GM18520 (cell line): ENCODE data around the gene NTN1.

Experiments used
- ATAC-seq: cut with Tn5 transposase; IDR thresholded peaks from one replicate; pipeline ENCODE4 v1.9.1; 2021; ENCODE audit not compliant: unreplicated experiment

NTN1 gene

GRCh38 chr17:9212376-9213302, 191.3 kb downstream of the NTN1 start:
- no peak for ATAC-seq

GRCh38 chr17:9213303-9213640, 192.0 kb downstream of the NTN1 start:
- ATAC-seq = no peak

GRCh38 chr17:9215465-9215864, 194.2 kb downstream of the NTN1 start:
- ATAC-seq = no peak

GRCh38 chr17:9217151-9218056, 196.1 kb downstream of the NTN1 start:
- no peak for ATAC-seq

GRCh38 chr17:9218064-9218635, 196.8 kb downstream of the NTN1 start:
- ATAC-seq = no peak

- no peak for ATAC-seq
These were observed 197.6 kb downstream of the NTN1 start for GRCh38 chr17:9218911-9219310.

GRCh38 chr17:9219631-9220397, 198.5 kb downstream of the NTN1 start:
- ATAC-seq = no peak

- ATAC-seq = no peak
These were observed 199.3 kb downstream of the NTN1 start for GRCh38 chr17:9220398-9221146.

GRCh38 chr17:9221147-9221921, 200.0 kb downstream of the NTN1 start:
- ATAC-seq = no peak

GRCh38 chr17:9221922-9222180, 200.5 kb downstream of the NTN1 start:
- ATAC-seq = no peak

- no peak for ATAC-seq
These were observed 202.2 kb downstream of the NTN1 start for GRCh38 chr17:9223531-9223930.

- ATAC-seq = no peak
These were observed 203.2 kb downstream of the NTN1 start for GRCh38 chr17:9224485-9224884.

- no peak for ATAC-seq
These were observed 204.2 kb downstream of the NTN1 start for GRCh38 chr17:9225305-9226101.

GRCh38 chr17:9226130-9226793, 205.0 kb downstream of the NTN1 start:
- no peak for ATAC-seq

- ATAC-seq = no peak
These were observed 205.5 kb downstream of the NTN1 start for GRCh38 chr17:9226794-9227135.

GRCh38 chr17:9227819-9228407, 206.6 kb downstream of the NTN1 start:
- ATAC-seq = no peak

- no peak for ATAC-seq
These were observed 207.3 kb downstream of the NTN1 start for GRCh38 chr17:9228408-9229159.
